Measurements from ENCODE around the gene SLC35B1. TPM values are rescaled to one million over a fixed set of nuclear protein-coding genes. Genes with fewer than 3 reads are reported as not detected.

The SLC35B1 gene
- total and polyA plus RNA-seq, 2 of the 4 experiments (the other 2 are of a cell fraction), result 66.4 to 86.2 TPM

- Histone ChIP-seq H3K4me2 (ENCODE audit: low read depth, low read length) (no peak overlapping the region), H3K9me1 (ENCODE audit: insufficient read depth, low read length) (peaks cover 2% of the 10 kb centered on the region; the same call in 1 of the 2 replicates), H3K23ac (ENCODE audit: low read depth, low read length) (no peak overlapping the region), H3K4ac (ENCODE audit: low read depth, low read length) (no peak overlapping the region), H4K5ac (ENCODE audit: low read depth, low read length) (no peak overlapping the region), H4K91ac (ENCODE audit: insufficient read depth, low read depth, low read length) (no peak overlapping the region), H2BK20ac (ENCODE audit: low read depth, low read length) (no peak overlapping the region), H2BK5ac (ENCODE audit: low read depth, low read length, poor library complexity, severe bottlenecking) (no peak overlapping the region), H3K4me1 (ENCODE audit: control insufficient read depth, insufficient read depth, low read length) (peaks cover 3% of the 10 kb centered on the region), H2AK9ac (replicated peaks; ENCODE audit: low read depth, low read length, poor library complexity) (no peak overlapping the region), H4K8ac (ENCODE audit: low read depth in 2 of 2, low read length in 2 of 2) (no peak overlapping the region), H3K56ac (ENCODE audit: extremely low read depth, insufficient read depth, low read length) (no peak overlapping the region), H3K4me3 (ENCODE audit: insufficient read depth, low read depth, low read length) (no peak overlapping the region), H2AK5ac (ENCODE audit: low read depth, low read length) (no peak overlapping the region), H3K27ac (ENCODE audit: insufficient read depth, low read length) (no peak overlapping the region), H3K9me3 (ENCODE audit: control insufficient read depth, insufficient read depth, low read length) (no peaks in the 10 kb centered on the region), H3K18ac (ENCODE audit: low read depth, low read length) (no peak overlapping the region), H2AFZ (replicated peaks; ENCODE audit: low read length, poor library complexity) (no peak overlapping the region), H3K27me3 (ENCODE audit: control insufficient read depth, insufficient read depth, low read length) (no peaks in the 10 kb centered on the region), H4K20me1 (ENCODE audit: insufficient read depth, low read length) (no peaks in the 10 kb centered on the region), H2BK120ac (ENCODE audit: low read depth, low read length) (no peak overlapping the region), H3K14ac (replicated peaks; ENCODE audit: low read depth, low read length) (no peak overlapping the region), H3K9ac (ENCODE audit: low read depth, low read length) (no peak overlapping the region), H2BK15ac (ENCODE audit: low read depth, low read length) (no peak overlapping the region), H3K36me3 (ENCODE audit: control insufficient read depth, insufficient read depth, low read length) (peaks cover 51% of the 10 kb centered on the region), H3K79me1 (ENCODE audit: low read depth in 1 of 2, low read length in 2 of 2) (peaks cover 26 to 34% of the 10 kb centered on the region in 2 experiments)
- intact Hi-C loops (cut with micrococcal nuclease), result loop anchor here (2.0 kb wide), 1 partner anchor 295 kb away; no protein-coding TSS in a partner anchor
- ATAC-seq (ENCODE audit: low read depth), result no peak
- ChIA-PET POLR2A (ENCODE audit: unreplicated experiment) (no interaction called here), CTCF (interaction anchor here (0.9 to 1.0 kb wide), 2 partner anchors 8 to 134 kb away, joined by 3 to 6 read pairs; no protein-coding TSS in a partner anchor)
- 100% methylated on average over 1 of the region's 6 CpGs; no CpG with 5 or more reads in 1 of the 2 experiments for WGBS, 2 experiments (ENCODE audit: extremely low coverage in 2 of 2, insufficient read length in 1 of 2)
- peak; percentile 39 for DNase-seq
- in situ Hi-C loops (cut with MboI; ENCODE audit: low sequenced_read_pairs), result loop anchor here (10.0 kb wide), 1 partner anchor 291 kb away; the partner anchor contains the start of gene DLX3
- dilution Hi-C loops (cut with HindIII; ENCODE audit: low sequenced_read_pairs, unreplicated experiment), result no loop called here
- no TSS peak for BruUV-seq (replicated peaks)
- TF ChIP-seq CTCF (conservative IDR thresholded peaks at IDR 0.05; ENCODE audit: low read depth, low read length) (peak; percentile 48), SMC3 (IDR thresholded peaks at IDR 0.05; ENCODE audit: low read depth, low read length) (peak; percentile 61), RAD21 (IDR thresholded peaks at IDR 0.05; ENCODE audit: low read length) (peak; percentile 52), MAZ (IDR thresholded peaks at IDR 0.05; ENCODE audit: borderline replicate concordance, low read depth, low read length) (no peak)
These were observed 4.0 kb downstream of the SLC35B1 start for GRCh38 chr17:49703557-49704277.
